Neural progenitor cell (in vitro differentiated cells): Measurements from ENCODE around the gene MID1. TPM values are rescaled to one million over a fixed set of nuclear protein-coding genes. Genes with fewer than 3 reads are reported as not detected.

Experiments
- DNase-seq: peaks from one replicate; pipeline ENCODE4 v3.0.0-alpha.2; 2016; ENCODE audit warnings: low spot score
- H2AFZ ChIP-seq: fragments of 200-600 bp; sonication (generic); replicated peaks from 2 replicates; pipeline ENCODE4 v1.6.1; 2016; ENCODE audit warnings: antibody characterized with exemption
- H3F3A ChIP-seq: fragments of 200-600 bp; sonication (generic); 2 replicates; pipeline ENCODE4 v1.6.1; 2016; ENCODE audit warnings: antibody characterized with exemption, low read depth
- H3K27ac ChIP-seq: fragments of 200-600 bp; sonication (generic); 2 replicates; pipeline ENCODE4 v1.5.1; 2016; ENCODE audit warnings: mild to moderate bottlenecking
- H3K27me3 ChIP-seq: fragments of 200-600 bp; sonication (generic); 2 replicates; pipeline ENCODE4 v1.6.1; 2016; ENCODE audit warnings: mild to moderate bottlenecking, moderate library complexity
- H3K36me3 ChIP-seq: fragments of 200-600 bp; sonication (generic); 2 replicates; pipeline ENCODE4 v1.5.1; 2016
- H3K4me1 ChIP-seq: fragments of 200-600 bp; sonication (generic); 2 replicates; pipeline ENCODE4 v1.6.1; 2016; ENCODE audit warnings: mixed run types
- H3K4me2 ChIP-seq: fragments of 200-600 bp; sonication (generic); 2 replicates; pipeline ENCODE4 v1.6.1; 2016
- H3K4me3 ChIP-seq: fragments of 200-600 bp; sonication (generic); 2 replicates; pipeline ENCODE4 v1.5.1; 2016
- H3K79me2 ChIP-seq: fragments of 200-600 bp; sonication (generic); 2 replicates; pipeline ENCODE4 v1.6.1; 2016; ENCODE audit warnings: low read depth
- H3K9ac ChIP-seq: fragments of 200-600 bp; sonication (generic); 2 replicates; pipeline ENCODE4 v1.6.1; 2016
- H3K9me3 ChIP-seq: fragments of 200-600 bp; sonication (generic); 2 replicates; pipeline ENCODE4 v1.5.1; 2016; ENCODE audit warnings: low read depth
- H4K20me1 ChIP-seq: fragments of 200-600 bp; sonication (generic); 2 replicates; pipeline ENCODE4 v1.6.1; 2016; ENCODE audit warnings: low read depth
- H3K27ac Mint-ChIP-seq: 3 replicates; pipeline ENCODE4 v1.8.0; 2021; ENCODE audit warnings: mixed read lengths
- H3K27me3 Mint-ChIP-seq: 2 replicates; pipeline ENCODE4 v1.8.0; 2022; ENCODE audit warnings: low read depth, mild to moderate bottlenecking, inconsistent platforms, moderate library complexity, mixed read lengths; ENCODE audit not compliant: insufficient read depth
- H3K36me3 Mint-ChIP-seq: 3 replicates; pipeline ENCODE4 v1.8.0; 2021; ENCODE audit warnings: mixed read lengths
- H3K4me1 Mint-ChIP-seq: 3 replicates; pipeline ENCODE4 v1.8.0; 2021; ENCODE audit warnings: mixed read lengths
- H3K4me3 Mint-ChIP-seq: 3 replicates; pipeline ENCODE4 v1.8.0; 2021; ENCODE audit warnings: mild to moderate bottlenecking, moderate library complexity, mixed read lengths
- H3K9me3 Mint-ChIP-seq: 3 replicates; pipeline ENCODE4 v1.8.0; 2020; ENCODE audit warnings: mixed read lengths
- CTCF ChIP-seq: fragments of 200-600 bp; sonication (generic); IDR thresholded peaks from 2 replicates; pipeline ENCODE4 v1.5.1; 2017; ENCODE audit warnings: antibody characterized with exemption, mild to moderate bottlenecking
- EZH2 ChIP-seq: fragments of 200-600 bp; sonication (generic); IDR thresholded peaks from 2 replicates; pipeline ENCODE4 v1.6.1; 2017; ENCODE audit warnings: antibody characterized with exemption, mild to moderate bottlenecking, moderate library complexity
- EZH2phosphoT487 ChIP-seq: fragments of 200-600 bp; sonication (generic); IDR thresholded peaks from 2 replicates; pipeline ENCODE4 v1.6.1; 2017; ENCODE audit warnings: antibody characterized with exemption
- total RNA-seq: library from RNA; depleted of rRNA; stranded (reverse); fragments of >200 nt; gene quantifications from 2 replicates; pipeline ENCODE4 v1.2.3, GENCODE V29; 2015; ENCODE audit warnings: low replicate concordance

The MID1 gene
- total RNA-seq, 1 donor from 2014 or later, result 29.5 TPM

DNA sequence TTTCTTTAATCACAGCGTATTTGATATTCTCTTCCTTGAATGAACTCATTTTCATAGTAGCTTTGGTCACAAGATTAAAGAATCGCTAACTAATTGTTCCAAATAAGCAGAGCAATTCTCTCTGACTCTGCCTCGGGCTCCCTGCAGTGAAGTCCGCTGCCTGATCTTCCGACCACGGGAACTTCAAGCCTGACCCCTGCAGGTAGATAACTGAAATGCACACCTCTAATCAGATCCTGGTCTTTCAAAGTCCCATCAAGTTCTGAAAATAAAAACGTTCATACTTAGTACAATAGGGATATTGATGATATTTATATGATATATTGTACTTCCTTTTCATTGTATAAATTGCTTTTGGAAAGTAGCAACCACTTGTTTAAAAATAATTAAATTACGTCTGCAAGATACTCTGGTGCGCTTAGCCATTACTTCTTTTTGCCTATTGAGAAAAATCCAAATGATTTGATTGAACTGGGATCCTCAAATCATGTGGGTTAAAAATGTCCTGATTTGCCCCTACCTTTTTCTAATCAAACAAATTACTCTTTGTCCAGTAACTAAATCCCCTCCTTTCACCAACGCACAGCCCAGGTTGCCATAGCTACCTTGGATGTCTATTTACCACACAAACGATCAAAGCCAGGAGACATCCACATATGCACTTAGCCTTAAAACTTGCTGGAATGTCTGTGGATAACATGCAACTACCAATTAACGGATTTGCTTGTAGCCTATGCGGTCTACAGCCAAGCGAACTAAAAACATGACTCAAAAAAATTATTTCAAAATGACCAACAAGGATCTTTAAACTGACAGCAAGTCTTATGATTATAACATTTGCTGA is 4.2 kb downstream of the MID1 start:
- peaks cover 2% of the 10 kb centered on the region for H3K9me3 Mint-ChIP-seq
- Histone ChIP-seq H3K27ac (no peak overlapping the region), H3K79me2 (peaks cover 82% of the 10 kb centered on the region), H3F3A (peaks cover 22% of the 10 kb centered on the region), H3K27me3 (no peaks in the 10 kb centered on the region), H3K4me1 (peaks cover 47% of the 10 kb centered on the region), H3K9me3 (no peaks in the 10 kb centered on the region), H3K36me3 (no peaks in the 10 kb centered on the region), H3K4me2 (peak overlapping the region; percentile 74), H4K20me1 (peaks cover 7% of the 10 kb centered on the region), H3K9ac (no peak overlapping the region), H2AFZ (no peak overlapping the region), H3K4me3 (peak overlapping the region; percentile 61)
- peak overlapping the region; percentile 93 for H3K4me3 Mint-ChIP-seq
- peak overlapping the region; percentile 98 for H3K27ac Mint-ChIP-seq
- H3K4me1 Mint-ChIP-seq, result peaks cover 70% of the 10 kb centered on the region
- peaks cover 6% of the 10 kb centered on the region for H3K27me3 Mint-ChIP-seq
- TF ChIP-seq EZH2phosphoT487 (no peak), EZH2 (no peak), CTCF (peak; percentile 71)
- H3K36me3 Mint-ChIP-seq, result peaks cover 11% of the 10 kb centered on the region
- DNase-seq, result peak; percentile 75

GRCh38 chrX:10612215-10612614 is 8.2 kb downstream of the MID1 start:
- Histone ChIP-seq H3K27me3 (no peaks in the 10 kb centered on the region), H3K36me3 (no peaks in the 10 kb centered on the region), H3K79me2 (peaks cover 92% of the 10 kb centered on the region), H3K27ac (no peak overlapping the region), H3K9me3 (no peaks in the 10 kb centered on the region), H3K4me2 (peak overlapping the region; percentile 7), H3K4me1 (peaks cover 41% of the 10 kb centered on the region), H3F3A (peaks cover 5% of the 10 kb centered on the region), H3K4me3 (no peak overlapping the region), H2AFZ (no peak overlapping the region), H4K20me1 (peaks cover 7% of the 10 kb centered on the region), H3K9ac (no peak overlapping the region)
- peaks cover 59% of the 10 kb centered on the region for H3K4me1 Mint-ChIP-seq
- H3K36me3 Mint-ChIP-seq, result peaks cover 30% of the 10 kb centered on the region
- peaks cover 4% of the 10 kb centered on the region for H3K27me3 Mint-ChIP-seq
- no peak overlapping the region for H3K4me3 Mint-ChIP-seq
- TF ChIP-seq EZH2 (no peak), CTCF (no peak), EZH2phosphoT487 (no peak)
- no peak for DNase-seq
- H3K27ac Mint-ChIP-seq, result no peak overlapping the region
- peaks cover 16% of the 10 kb centered on the region for H3K9me3 Mint-ChIP-seq

- Histone ChIP-seq H3K36me3 (no peaks in the 10 kb centered on the region), H3K27ac (no peak overlapping the region), H3K4me1 (peaks cover 36% of the 10 kb centered on the region), H3K4me3 (no peak overlapping the region), H3K27me3 (no peaks in the 10 kb centered on the region), H3K79me2 (peaks cover 92% of the 10 kb centered on the region), H3K4me2 (peak overlapping the region; percentile 7), H4K20me1 (peaks cover 2% of the 10 kb centered on the region), H2AFZ (no peak overlapping the region), H3K9ac (no peak overlapping the region), H3F3A (no peaks in the 10 kb centered on the region), H3K9me3 (no peaks in the 10 kb centered on the region)
- Mint-ChIP-seq H3K4me3 (peak overlapping the region; percentile 70), H3K4me1 (peaks cover 54% of the 10 kb centered on the region), H3K27me3 (peaks cover 4% of the 10 kb centered on the region), H3K27ac (peak overlapping the region; percentile 70), H3K36me3 (peaks cover 31% of the 10 kb centered on the region), H3K9me3 (peaks cover 16% of the 10 kb centered on the region)
- TF ChIP-seq EZH2 (no peak), CTCF (no peak), EZH2phosphoT487 (no peak)
- no peak for DNase-seq
Observed at GRCh38 chrX:10611441-10612090, 8.8 kb downstream of the MID1 start.
